Ovary (tissue), 3 donors: ENCODE measurements around the gene RSRC2.

Experiments
- EP300 ChIP-seq: sonication (generic); formaldehyde crosslinking; IDR thresholded peaks from one replicate; pipeline ENCODE4 v1.6.1; 2017; ENCODE audit warnings: antibody characterized with exemption
- TF ChIP-seq, protein P1 (sequence below), 3 donors: fragments of 450-650 bp in 2 of 3; fragments of 200-600 bp in 1 of 3; IDR thresholded peaks; one replicate each; pipeline versions ENCODE4 v1.5.1 to v1.8.0; 2016 to 2022; ENCODE audit warnings: antibody characterized with exemption in 3 of 3, mild to moderate bottlenecking in 1 of 3
- donor health status: DM: no; HTN: no; CAD: no.

DNA sequence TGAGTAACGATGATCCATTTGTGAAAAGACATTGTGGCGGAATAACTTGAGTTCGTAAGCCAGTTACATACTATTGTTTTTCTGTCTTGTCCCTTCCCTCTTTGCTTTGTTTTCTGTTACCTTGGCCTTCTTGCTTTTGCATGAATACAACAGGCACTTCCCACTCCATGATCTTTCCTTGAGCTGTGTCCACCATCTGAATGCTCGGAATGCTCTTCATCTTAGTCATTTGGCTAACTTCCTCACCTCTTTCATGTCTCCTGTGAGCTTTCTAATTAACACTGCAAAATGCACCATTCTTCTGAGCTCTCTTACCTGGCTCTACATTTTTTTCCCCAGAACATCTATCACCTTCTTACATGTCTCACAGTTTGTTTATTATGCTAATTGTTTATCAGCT, 10.3 kb upstream of the RSRC2 start:
- TF ChIP-seq, protein P1, sequence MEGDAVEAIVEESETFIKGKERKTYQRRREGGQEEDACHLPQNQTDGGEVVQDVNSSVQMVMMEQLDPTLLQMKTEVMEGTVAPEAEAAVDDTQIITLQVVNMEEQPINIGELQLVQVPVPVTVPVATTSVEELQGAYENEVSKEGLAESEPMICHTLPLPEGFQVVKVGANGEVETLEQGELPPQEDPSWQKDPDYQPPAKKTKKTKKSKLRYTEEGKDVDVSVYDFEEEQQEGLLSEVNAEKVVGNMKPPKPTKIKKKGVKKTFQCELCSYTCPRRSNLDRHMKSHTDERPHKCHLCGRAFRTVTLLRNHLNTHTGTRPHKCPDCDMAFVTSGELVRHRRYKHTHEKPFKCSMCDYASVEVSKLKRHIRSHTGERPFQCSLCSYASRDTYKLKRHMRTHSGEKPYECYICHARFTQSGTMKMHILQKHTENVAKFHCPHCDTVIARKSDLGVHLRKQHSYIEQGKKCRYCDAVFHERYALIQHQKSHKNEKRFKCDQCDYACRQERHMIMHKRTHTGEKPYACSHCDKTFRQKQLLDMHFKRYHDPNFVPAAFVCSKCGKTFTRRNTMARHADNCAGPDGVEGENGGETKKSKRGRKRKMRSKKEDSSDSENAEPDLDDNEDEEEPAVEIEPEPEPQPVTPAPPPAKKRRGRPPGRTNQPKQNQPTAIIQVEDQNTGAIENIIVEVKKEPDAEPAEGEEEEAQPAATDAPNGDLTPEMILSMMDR (IDR thresholded peaks at IDR 0.05), result no peak
- no peak for TF ChIP-seq EP300
